HG03280 (cell line): ENCODE results near the gene ABHD6.
"Not testable (repeated sequence)": the region's sequence is repeated elsewhere in the genome, so short reads cannot be mapped to it uniquely, and the experiment has no call there.

Experiments used
- ATAC-seq: cut with Tn5 transposase; IDR thresholded peaks from one replicate; pipeline ENCODE4 v1.9.1; 2021; ENCODE audit warnings: mild to moderate bottlenecking, moderate library complexity; ENCODE audit not compliant: unreplicated experiment

ABHD6 gene

GRCh38 chr3:58237238-58237940 lies at the start of gene ABHD6:
TSS of gene ABHD6 (plus strand) at chr3:58237792. CDS start at chr3:58256587, 18,795 bp downstream.
- peak; percentile 77 for ATAC-seq

- ATAC-seq: no peak
Observed at GRCh38 chr3:58188173-58188564, 49.4 kb upstream of the ABHD6 start.

GRCh38 chr3:58188921-58189451 lies 48.6 kb upstream of the ABHD6 start:
- ATAC-seq: no peak

- ATAC-seq: no peak
Observed at GRCh38 chr3:58189691-58190090, 47.9 kb upstream of the ABHD6 start.

GRCh38 chr3:58190291-58190690 lies 47.3 kb upstream of the ABHD6 start:
- ATAC-seq: no peak

- ATAC-seq: no peak
Observed at GRCh38 chr3:58190882-58191281, 46.7 kb upstream of the ABHD6 start.

- no peak for ATAC-seq
Observed at GRCh38 chr3:58191361-58191991, 46.1 kb upstream of the ABHD6 start.

GRCh38 chr3:58192069-58192468 lies 45.5 kb upstream of the ABHD6 start:
- ATAC-seq: no peak

- no peak for ATAC-seq
Observed at GRCh38 chr3:58193682-58194407, 43.7 kb upstream of the ABHD6 start.

- ATAC-seq: no peak
Observed at GRCh38 chr3:58197588-58197987, 40.0 kb upstream of the ABHD6 start.

GRCh38 chr3:58198362-58198761 lies 39.2 kb upstream of the ABHD6 start:
- no peak for ATAC-seq

- no peak for ATAC-seq
Observed at GRCh38 chr3:58198804-58199203, 38.8 kb upstream of the ABHD6 start.

GRCh38 chr3:58200121-58200709 lies 37.4 kb upstream of the ABHD6 start:
- ATAC-seq: no peak

GRCh38 chr3:58200846-58201355 lies 36.7 kb upstream of the ABHD6 start:
- no peak for ATAC-seq

GRCh38 chr3:58201451-58201850 lies 36.1 kb upstream of the ABHD6 start:
- not testable (repeated sequence) for ATAC-seq

- no peak for ATAC-seq
Observed at GRCh38 chr3:58202917-58203360, 34.7 kb upstream of the ABHD6 start.

- ATAC-seq: no peak
Observed at GRCh38 chr3:58203541-58203940, 34.1 kb upstream of the ABHD6 start.

GRCh38 chr3:58204720-58205119 lies 32.9 kb upstream of the ABHD6 start:
- ATAC-seq: no peak

GRCh38 chr3:58205981-58206380 lies 31.6 kb upstream of the ABHD6 start:
- no peak for ATAC-seq

GRCh38 chr3:58206406-58207011 lies 31.1 kb upstream of the ABHD6 start:
- ATAC-seq: no peak

- ATAC-seq: no peak
Observed at GRCh38 chr3:58207954-58208353, 29.6 kb upstream of the ABHD6 start.
